Measurements from ENCODE around the gene LRP1B.

Gene LRP1B

GRCh38 chr2:142025394-142025793, 105.4 kb downstream of the LRP1B start:
- DNase-seq (ENCODE audit: low read depth in 1 of 2, low spot score in 1 of 2): no peak
- in situ Hi-C loops (cut with HindIII; ENCODE audit: low pct_unique_long_range_greater_than_20kb, low sequenced_read_pairs): no loop called here
- no peak for TF ChIP-seq JUND (IDR thresholded peaks at IDR 0.05; ENCODE audit: low read depth)

GRCh38 chr2:142020368-142020767, 110.4 kb downstream of the LRP1B start:
- DNase-seq (ENCODE audit: low read depth in 1 of 2, low spot score in 1 of 2): no peak
- in situ Hi-C loops (cut with HindIII; ENCODE audit: low pct_unique_long_range_greater_than_20kb, low sequenced_read_pairs): no loop called here
- TF ChIP-seq JUND (IDR thresholded peaks at IDR 0.05; ENCODE audit: low read depth): no peak

DNA sequence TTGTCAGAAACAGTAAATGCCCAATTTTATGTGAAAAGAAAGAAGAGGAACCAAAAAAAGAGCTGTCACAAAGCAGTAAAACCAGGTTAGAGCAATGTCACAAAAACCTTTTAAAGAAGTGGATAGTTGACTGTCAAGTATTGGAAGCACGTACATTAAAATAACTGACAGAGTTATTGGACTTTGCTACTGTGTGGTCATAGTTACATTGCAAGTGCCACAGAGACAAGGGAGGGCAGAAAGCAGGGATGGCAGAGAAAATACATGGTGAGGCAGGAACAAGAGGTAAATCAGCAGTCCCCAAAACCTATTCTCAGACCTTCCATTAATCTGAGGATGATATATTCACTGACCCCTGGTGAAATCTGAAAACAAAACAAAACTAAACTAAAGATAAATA, 116.3 kb downstream of the LRP1B start:
- in situ Hi-C loops (cut with HindIII; ENCODE audit: low pct_unique_long_range_greater_than_20kb, low sequenced_read_pairs): no loop called here
- no peak for DNase-seq (ENCODE audit: low read depth in 1 of 2, low spot score in 1 of 2)
- TF ChIP-seq JUND (IDR thresholded peaks at IDR 0.05; ENCODE audit: low read depth): no peak

DNA sequence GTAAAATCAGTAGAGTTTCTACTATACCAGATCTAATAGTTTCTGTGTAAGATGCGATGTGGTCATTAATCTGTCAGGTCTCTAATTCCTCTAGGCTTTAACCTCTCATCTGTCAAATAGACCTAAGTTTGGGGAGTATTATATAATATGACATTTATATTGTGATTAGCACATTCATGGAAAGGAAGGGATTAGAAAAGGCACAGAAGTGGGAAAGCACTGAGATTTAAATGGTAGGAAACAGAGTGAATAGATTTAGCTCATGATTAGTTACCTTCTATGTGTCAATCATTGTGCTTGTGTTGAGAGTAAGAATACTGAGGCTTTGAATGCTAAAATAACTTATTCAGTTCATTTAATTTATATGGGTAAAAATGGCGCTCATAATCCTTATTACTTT, 118.0 kb downstream of the LRP1B start:
- TF ChIP-seq JUND (IDR thresholded peaks at IDR 0.05; ENCODE audit: low read depth): no peak
- in situ Hi-C loops (cut with HindIII; ENCODE audit: low pct_unique_long_range_greater_than_20kb, low sequenced_read_pairs): no loop called here
- no peak for DNase-seq (ENCODE audit: low read depth in 1 of 2, low spot score in 1 of 2)

- no peak for TF ChIP-seq JUND (IDR thresholded peaks at IDR 0.05; ENCODE audit: low read depth)
- in situ Hi-C loops (cut with HindIII; ENCODE audit: low pct_unique_long_range_greater_than_20kb, low sequenced_read_pairs): no loop called here
- no peak for DNase-seq (ENCODE audit: low read depth in 1 of 2, low spot score in 1 of 2)
Measured at GRCh38 chr2:142010477-142011270, 120.1 kb downstream of the LRP1B start.

DNA sequence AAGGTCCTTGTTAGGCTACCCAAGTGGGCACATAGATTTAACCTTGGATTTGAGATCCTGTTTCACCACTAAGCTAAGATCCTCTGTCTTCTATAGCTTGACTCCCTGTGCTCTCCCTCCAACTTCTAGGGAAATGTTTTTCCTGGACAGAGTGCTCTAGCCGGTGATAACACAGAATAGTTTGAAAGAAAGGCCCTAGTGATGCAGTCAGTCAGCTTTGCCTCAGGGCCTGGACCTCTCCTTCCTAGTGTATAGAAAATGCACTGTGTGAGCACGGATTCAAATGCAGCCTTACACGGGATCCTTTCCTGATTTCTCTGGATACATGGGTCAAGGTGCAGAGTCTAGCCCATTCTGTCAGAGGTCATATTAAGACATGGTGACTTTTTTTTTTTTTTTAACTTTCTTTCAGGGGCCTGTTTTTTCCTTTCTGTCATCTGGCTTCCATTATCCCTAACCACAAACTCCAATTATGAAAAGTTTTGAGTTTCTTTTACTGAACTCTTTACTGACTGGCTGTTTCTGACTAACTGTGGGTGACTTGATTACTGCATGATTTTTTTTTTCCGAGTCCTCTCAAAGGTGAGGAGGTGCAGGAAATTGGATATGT, 122.6 kb downstream of the LRP1B start:
- in situ Hi-C loops (cut with HindIII; ENCODE audit: low pct_unique_long_range_greater_than_20kb, low sequenced_read_pairs): no loop called here
- TF ChIP-seq JUND (IDR thresholded peaks at IDR 0.05; ENCODE audit: low read depth): no peak
- no peak for DNase-seq (ENCODE audit: low read depth in 1 of 2, low spot score in 1 of 2)

- in situ Hi-C loops (cut with HindIII; ENCODE audit: low pct_unique_long_range_greater_than_20kb, low sequenced_read_pairs): no loop called here
- no peak for TF ChIP-seq JUND (IDR thresholded peaks at IDR 0.05; ENCODE audit: low read depth)
- DNase-seq (ENCODE audit: low read depth in 1 of 2, low spot score in 1 of 2): no peak
Measured at GRCh38 chr2:141994066-141994465, 136.8 kb downstream of the LRP1B start.

DNA sequence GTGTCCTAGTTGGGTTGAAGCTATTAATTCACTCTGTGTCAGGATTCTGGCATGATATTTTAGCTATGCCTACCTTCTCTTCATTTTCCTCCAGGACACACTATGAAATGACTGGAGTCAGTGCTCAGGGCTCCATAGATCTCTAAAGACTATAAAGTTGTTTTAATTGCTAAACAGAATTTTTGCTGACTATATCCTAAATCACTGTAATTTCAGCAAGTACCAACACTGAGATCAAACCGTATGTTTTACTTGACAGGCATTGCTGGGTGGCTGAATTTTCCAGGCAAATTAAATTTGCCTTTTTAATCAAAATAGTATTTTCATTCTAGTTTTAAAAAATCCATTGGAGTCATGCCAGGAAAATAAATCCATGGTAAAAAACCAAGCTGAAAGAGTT, 138.1 kb downstream of the LRP1B start:
- DNase-seq (ENCODE audit: low read depth in 1 of 2, low spot score in 1 of 2): no peak
- in situ Hi-C loops (cut with HindIII; ENCODE audit: low pct_unique_long_range_greater_than_20kb, low sequenced_read_pairs): no loop called here
- TF ChIP-seq JUND (IDR thresholded peaks at IDR 0.05; ENCODE audit: low read depth): no peak

GRCh38 chr2:141968433-141968832, 162.4 kb downstream of the LRP1B start:
- DNase-seq (ENCODE audit: low read depth in 1 of 2, low spot score in 1 of 2): no peak
- in situ Hi-C loops (cut with HindIII; ENCODE audit: low pct_unique_long_range_greater_than_20kb, low sequenced_read_pairs): no loop called here
- no peak for TF ChIP-seq JUND (IDR thresholded peaks at IDR 0.05; ENCODE audit: low read depth)

DNA sequence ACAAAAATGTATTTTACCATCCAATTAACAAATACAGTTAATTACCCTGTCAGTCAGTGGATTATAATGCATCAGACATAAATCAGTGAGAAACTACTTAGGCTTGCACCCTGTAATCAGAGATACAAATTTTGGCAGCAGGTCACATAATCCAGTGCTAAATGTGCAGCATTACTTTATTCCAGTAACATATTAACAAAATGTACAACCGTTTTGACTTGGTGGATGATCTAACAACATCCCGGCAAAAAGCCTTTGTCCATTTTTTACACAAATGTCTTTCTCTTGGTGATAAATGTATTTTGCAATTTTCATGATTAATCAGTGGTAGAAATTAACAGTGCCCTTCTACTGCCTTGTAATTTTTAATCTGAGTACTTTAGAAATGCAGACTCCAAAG, 162.8 kb downstream of the LRP1B start:
- in situ Hi-C loops (cut with HindIII; ENCODE audit: low pct_unique_long_range_greater_than_20kb, low sequenced_read_pairs): no loop called here
- TF ChIP-seq JUND (IDR thresholded peaks at IDR 0.05; ENCODE audit: low read depth): no peak
- no peak for DNase-seq (ENCODE audit: low read depth in 1 of 2, low spot score in 1 of 2)

DNA sequence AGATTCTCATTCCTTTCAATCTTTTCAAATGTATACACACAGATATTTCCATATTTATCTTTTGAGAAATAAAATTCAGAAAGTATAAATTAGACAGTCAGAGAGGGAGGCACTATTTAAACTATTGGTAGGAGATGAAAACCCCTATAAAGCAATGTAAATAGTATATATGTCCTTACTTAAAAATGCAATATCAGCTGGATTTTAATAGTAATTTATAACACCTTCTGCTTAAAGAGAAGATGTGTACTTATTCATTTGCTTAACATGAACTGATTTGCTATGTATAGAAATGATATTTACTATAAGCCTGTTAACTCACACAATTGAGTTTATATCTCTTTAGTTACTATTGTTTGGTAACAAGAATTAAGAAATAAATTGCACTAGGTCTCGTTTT, 163.3 kb downstream of the LRP1B start:
- TF ChIP-seq JUND (IDR thresholded peaks at IDR 0.05; ENCODE audit: low read depth): no peak
- in situ Hi-C loops (cut with HindIII; ENCODE audit: low pct_unique_long_range_greater_than_20kb, low sequenced_read_pairs): no loop called here
- DNase-seq (ENCODE audit: low read depth in 1 of 2, low spot score in 1 of 2): no peak

DNA sequence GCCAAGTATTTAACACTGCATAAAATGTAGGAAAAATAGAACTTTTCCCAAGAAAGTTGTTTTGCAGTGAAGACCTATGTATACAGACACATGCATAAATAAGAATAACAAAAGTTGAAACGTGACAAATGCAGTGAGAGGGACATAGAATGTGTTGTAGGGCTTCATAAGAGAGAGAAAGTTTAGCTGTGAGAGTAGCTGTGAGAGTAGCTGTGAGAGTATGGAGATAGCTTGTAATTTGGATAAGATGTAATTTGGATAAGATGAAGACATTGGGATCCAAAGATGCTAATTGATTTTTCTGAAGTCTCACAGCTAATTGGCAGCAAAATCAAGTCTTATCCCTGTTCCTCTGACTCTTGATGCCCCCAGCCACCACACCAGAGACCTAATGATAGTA, 170.9 kb downstream of the LRP1B start:
- DNase-seq (ENCODE audit: low read depth in 1 of 2, low spot score in 1 of 2): no peak
- no peak for TF ChIP-seq JUND (IDR thresholded peaks at IDR 0.05; ENCODE audit: low read depth)
- in situ Hi-C loops (cut with HindIII; ENCODE audit: low pct_unique_long_range_greater_than_20kb, low sequenced_read_pairs): no loop called here

GRCh38 chr2:141959016-141959415, 171.8 kb downstream of the LRP1B start:
- no peak for DNase-seq (ENCODE audit: low read depth in 1 of 2, low spot score in 1 of 2)
- in situ Hi-C loops (cut with HindIII; ENCODE audit: low pct_unique_long_range_greater_than_20kb, low sequenced_read_pairs): no loop called here
- TF ChIP-seq JUND (IDR thresholded peaks at IDR 0.05; ENCODE audit: low read depth): no peak

Measured in T47D (cell line).